K562 (cell line): ENCODE data around the gene SYT17. TPM values are rescaled to one million over a fixed set of nuclear protein-coding genes. Genes with fewer than 3 reads are reported as not detected.
A peak's percentile ranks its signal among the peaks of the same experiment; 100 is the strongest.

Experiments
- ATF3 ChIP-seq, 2 experiments: fragments of 450-650 bp in 1 of 2; sonication (generic) in 1 of 2; formaldehyde crosslinking in 1 of 2; IDR thresholded peaks in 1 of 2; conservative IDR thresholded peaks in 1 of 2; 2 replicates each; pipeline versions ENCODE4 v1.6.1 to v1.8.1; 2016 to 2023; ENCODE audit warnings: mild to moderate bottlenecking in 2 of 2, moderate library complexity in 2 of 2, inconsistent platforms in 1 of 2, missing genetic modification reagents in 1 of 2
- BDP1 ChIP-seq: IDR thresholded peaks from 3 replicates; pipeline ENCODE4 v1.6.1; 2011; ENCODE audit not compliant: insufficient read length, insufficient read depth
- C11orf30 ChIP-seq: fragments of 450-650 bp; IDR thresholded peaks from 2 replicates; pipeline ENCODE4 v1.6.1; 2016; ENCODE audit warnings: low read depth, mild to moderate bottlenecking
- CC2D1A ChIP-seq: fragments of 450-650 bp; IDR thresholded peaks from 2 replicates; pipeline ENCODE4 v1.6.1; 2017; ENCODE audit warnings: mild to moderate bottlenecking
- ETV5 ChIP-seq: sonication (generic); formaldehyde crosslinking; IDR thresholded peaks from 2 replicates; pipeline ENCODE4 v1.4.0; 2020; ENCODE audit warnings: low read depth, mild to moderate bottlenecking, missing genetic modification reagents
- HOXB6 ChIP-seq: fragments of 250-450 bp; sonication (Bioruptor Pico); IDR thresholded peaks from 2 replicates; pipeline ENCODE4 v1.5.1; 2022; ENCODE audit warnings: mild to moderate bottlenecking, borderline replicate concordance
- JUND ChIP-seq, 2 experiments: IDR thresholded peaks; 2 replicates in 1 of 2; 3 replicates in 1 of 2; pipeline ENCODE4 v1.6.1; 2011; ENCODE audit warnings: borderline replicate concordance in 2 of 2, low read depth in 2 of 2, low read length in 2 of 2, improper control_type of control experiment in 1 of 2, missing biosample characterization in 1 of 2, missing genetic modification characterization in 1 of 2, missing genetic modification reagents in 1 of 2
- MAFF ChIP-seq: IDR thresholded peaks from 2 replicates; pipeline ENCODE4 v1.6.1; 2012; ENCODE audit warnings: low read length, improper control_type of control experiment
- MAFG ChIP-seq: fragments of 450-650 bp; conservative IDR thresholded peaks from 2 replicates; pipeline ENCODE4 v1.6.1; 2016; ENCODE audit warnings: missing genetic modification characterization, missing compliant biosample characterization
- MAFK ChIP-seq: IDR thresholded peaks from 2 replicates; pipeline ENCODE4 v1.6.1; 2011; ENCODE audit warnings: low read length, improper control_type of control experiment
- MTA2 ChIP-seq: fragments of 450-650 bp; IDR thresholded peaks from 2 replicates; pipeline ENCODE4 v1.6.1; 2016; ENCODE audit warnings: low read depth
- MYNN ChIP-seq, 2 experiments: sonication (generic); formaldehyde crosslinking in 1 of 2; IDR thresholded peaks; 2 replicates each; pipeline versions ENCODE4 v1.5.0 to v1.6.1; 2016 to 2020; ENCODE audit warnings: antibody characterized with exemption in 1 of 2, missing genetic modification reagents in 1 of 2
- NFYB ChIP-seq: IDR thresholded peaks from 2 replicates; pipeline ENCODE4 v1.6.1; 2011; ENCODE audit warnings: mild to moderate bottlenecking, moderate library complexity; ENCODE audit not compliant: insufficient read length; ENCODE audit errors: extremely low read depth
- RBM15 ChIP-seq: fragments of 200-400 bp; formaldehyde crosslinking; IDR thresholded peaks from 2 replicates; pipeline ENCODE4 v1.6.1; 2018; ENCODE audit warnings: mild to moderate bottlenecking, low read length, moderate library complexity; ENCODE audit not compliant: insufficient read depth
- SMARCC2 ChIP-seq: fragments of 450-650 bp; IDR thresholded peaks from 2 replicates; pipeline ENCODE4 v1.6.1; 2017; ENCODE audit warnings: antibody characterized with exemption, moderate library complexity, mild to moderate bottlenecking, low read depth
- SNAPC5 ChIP-seq: fragments of 250-450 bp; sonication (Bioruptor Pico); IDR thresholded peaks from 2 replicates; pipeline ENCODE4 v1.8.0; 2021; ENCODE audit warnings: moderate library complexity, mild to moderate bottlenecking, inconsistent platforms
- SNRNP70 ChIP-seq: fragments of 200-400 bp; formaldehyde crosslinking; optimal IDR thresholded peaks from 2 replicates; pipeline ENCODE3; 2017; ENCODE audit warnings: low read depth, low read length
- TAF15 ChIP-seq: fragments of 200-400 bp; formaldehyde crosslinking; IDR thresholded peaks from 2 replicates; pipeline ENCODE4 v1.6.1; 2017; ENCODE audit warnings: mild to moderate bottlenecking, low read depth, low read length, moderate library complexity
- ZBTB5 ChIP-seq: fragments of 450-650 bp; IDR thresholded peaks from 2 replicates; pipeline ENCODE4 v1.6.1; 2017; ENCODE audit warnings: antibody characterized with exemption
- ZNF146 ChIP-seq: IDR thresholded peaks from one replicate; pipeline ENCODE4 v1.6.1; 2018; ENCODE audit warnings: missing compliant biosample characterization; ENCODE audit not compliant: unreplicated experiment
- ZNF3 ChIP-seq: fragments of 250-450 bp; sonication (Bioruptor Pico); IDR thresholded peaks from 2 replicates; pipeline ENCODE4 v1.5.0; 2021; ENCODE audit warnings: mild to moderate bottlenecking, moderate library complexity
- ZNF316 ChIP-seq: fragments of 450-650 bp; IDR thresholded peaks from 2 replicates; pipeline ENCODE4 v1.6.1; 2016
- ZNF324 ChIP-seq: fragments of 250-450 bp; sonication (Bioruptor Pico); IDR thresholded peaks from 2 replicates; pipeline ENCODE4 v1.4.0; 2020; ENCODE audit warnings: mild to moderate bottlenecking
- ZNF444 ChIP-seq: fragments of 250-450 bp; sonication (Bioruptor Pico); IDR thresholded peaks from 2 replicates; pipeline ENCODE4 v1.4.0; 2020; ENCODE audit warnings: mild to moderate bottlenecking, moderate library complexity
- ZNF445 ChIP-seq: fragments of 250-450 bp; sonication (Bioruptor Pico); IDR thresholded peaks from 2 replicates; pipeline ENCODE4 v1.4.0; 2020; ENCODE audit warnings: low read depth, mild to moderate bottlenecking, moderate library complexity
- polyA plus RNA-seq, 8 experiments: library from polyadenylated mRNA; depleted of rRNA in 4 of 8; stranded (reverse) in 5 of 8; unstranded in 3 of 8; fragments of >200 nt; fragmentation: Nextera tagmentation in 2 of 8; fragmentation: Illumina TruSeq in 1 of 8; extraction: Ambion mirVana in 2 of 8; extraction: Trizol in 1 of 8; gene quantifications; 2 replicates each; pipeline versions ENCODE4 v1.2.1 to v1.2.3, GENCODE V29; 2011 to 2014; ENCODE audit warnings: inconsistent platforms in 1 of 8, missing spikeins in 1 of 8
- total RNA-seq, 7 experiments: library from RNA; depleted of rRNA in 6 of 7; stranded (reverse); fragments of >200 nt in 6 of 7; fragmentation: Illumina TruSeq in 2 of 7; extraction: Trizol in 2 of 7; gene quantifications; 2 replicates each; pipeline versions ENCODE4 v1.2.1 to v1.2.3, GENCODE V29; 2011 to 2021; ENCODE audit warnings: low replicate concordance in 1 of 7

Gene SYT17
- total and polyA plus RNA-seq, 9 of the 15 experiments (the other 6 are each of a cell fraction or from before 2014, with no cell fraction given): not detected

GRCh38 chr16:19283637-19284036 lies 115.6 kb downstream of the SYT17 start (continued):
- TF ChIP-seq JUND (IDR thresholded peaks at IDR 0.05; ENCODE audit: borderline replicate concordance, low read depth, low read length) (peak; percentile 49; the same call in 1 of the 2 replicates), JUND (tag; IDR thresholded peaks at IDR 0.05; ENCODE audit: borderline replicate concordance, low read depth, low read length) (peak; percentile 46; the same call in 1 of the 3 replicates), MTA2 (no peak), MYNN (IDR thresholded peaks at IDR 0.05) (no peak), MYNN (CRISPR knock-in tag; IDR thresholded peaks at IDR 0.05) (no peak), BDP1 (no peak), SMARCC2 (no peak), ZNF444 (CRISPR knock-in tag) (no peak), ETV5 (no peak), MAFF (peak; percentile 94), RBM15 (no peak), TAF15 (no peak), ZBTB5 (no peak), C11orf30 (peak; percentile 93), ATF3 (IDR thresholded peaks at IDR 0.05) (0 out of 2 replicates have a peak, but pooled peaks have one; percentile 38), ATF3 (CRISPR knock-in tag; conservative IDR thresholded peaks at IDR 0.05) (no peak), CC2D1A (no peak), NFYB (no peak), MAFK (peak; percentile 94), SNRNP70 (no peak), MAFG (tag) (peak; percentile 94), ZNF316 (peak; percentile 96), ZNF324 (no peak), HOXB6 (CRISPR knock-in tag) (no peak), ZNF3 (CRISPR knock-in tag) (no peak), ZNF146 (CRISPR knock-in tag) (no peak), SNAPC5 (CRISPR knock-in tag) (no peak), ZNF445 (CRISPR knock-in tag) (no peak)
